Measurements from ENCODE around the gene SNRNP70. TPM values are rescaled to one million over a fixed set of nuclear protein-coding genes. Genes with fewer than 3 reads are reported as not detected.

Gene SNRNP70
- polyA plus RNA-seq, 2 donors: 160 to 252 TPM

Other genes starting within 250 kb of the SNRNP70 start
- 1 to 10 TPM; 2.2 to 3.4 TPM for gene HSD17B14, start 249.0 kb upstream of the SNRNP70 start, polyA plus RNA-seq
- gene PLEKHA4, start 216.8 kb upstream of the SNRNP70 start, polyA plus RNA-seq: 1 to 10 TPM; 8.6 to 9.2 TPM
- 100 to 1,000 TPM in 1 of 2 donors, 10 to 100 TPM in 1; 38.0 to 145 TPM for gene PPP1R15A, start 213.0 kb upstream of the SNRNP70 start, polyA plus RNA-seq
- gene TULP2, start 186.7 kb upstream of the SNRNP70 start, polyA plus RNA-seq: under 1 TPM in 1 of 2 donors, not detected in 1; 0.08 TPM
- 100 to 1,000 TPM in 1 of 2 donors, 10 to 100 TPM in 1; 88.2 to 116 TPM for gene NUCB1, start 185.1 kb upstream of the SNRNP70 start, polyA plus RNA-seq
- 1 to 10 TPM in 1 of 2 donors, under 1 TPM in 1; 0.57 to 1.3 TPM for gene DHDH, start 151.8 kb upstream of the SNRNP70 start, polyA plus RNA-seq
- 10 to 100 TPM; 41.7 to 56.9 TPM for gene BAX, start 130.6 kb upstream of the SNRNP70 start, polyA plus RNA-seq
- gene FTL, start 120.1 kb upstream of the SNRNP70 start, polyA plus RNA-seq: 100 to 1,000 TPM; 645 to 931 TPM
- 10 to 100 TPM; 27.0 to 30.9 TPM for gene GYS1, start 92.1 kb upstream of the SNRNP70 start, polyA plus RNA-seq
- gene RUVBL2, start 91.6 kb upstream of the SNRNP70 start, polyA plus RNA-seq: 10 to 100 TPM; 56.1 to 87.4 TPM
- gene LHB, start 68.4 kb upstream of the SNRNP70 start, polyA plus RNA-seq: under 1 TPM; 0.29 to 0.45 TPM
- gene CGB3, start 61.1 kb upstream of the SNRNP70 start, polyA plus RNA-seq: not detected
- not detected for gene CGB2, start 53.6 kb upstream of the SNRNP70 start, polyA plus RNA-seq
- gene CGB1, start 48.6 kb upstream of the SNRNP70 start, polyA plus RNA-seq: not detected
- gene CGB5, start 41.6 kb upstream of the SNRNP70 start, polyA plus RNA-seq: under 1 TPM in 1 of 2 donors, not detected in 1; 0.39 TPM
- gene CGB8, start 36.3 kb upstream of the SNRNP70 start, polyA plus RNA-seq: not detected
- 1 to 10 TPM; 1.4 to 3.5 TPM for gene CGB7, start 27.7 kb upstream of the SNRNP70 start, polyA plus RNA-seq
- 10 to 100 TPM in 1 of 2 donors, 1 to 10 TPM in 1; 7.7 to 20.0 TPM for gene NTF4, start 20.6 kb upstream of the SNRNP70 start, polyA plus RNA-seq
- gene KCNA7, start 12.8 kb upstream of the SNRNP70 start, polyA plus RNA-seq: under 1 TPM; 0.01 to 0.02 TPM
- gene LIN7B, start 28.9 kb downstream of the SNRNP70 start, polyA plus RNA-seq: 10 to 100 TPM; 13.7 to 18.5 TPM
- gene C19orf73, start 33.7 kb downstream of the SNRNP70 start, polyA plus RNA-seq: 1 to 10 TPM; 2.3 to 5.4 TPM
- 10 to 100 TPM; 15.2 to 28.6 TPM for gene PPFIA3, start 34.1 kb downstream of the SNRNP70 start, polyA plus RNA-seq
- under 1 TPM; 0.39 to 0.65 TPM for gene HRC, start 69.9 kb downstream of the SNRNP70 start, polyA plus RNA-seq
- gene TRPM4, start 72.3 kb downstream of the SNRNP70 start, polyA plus RNA-seq: 10 to 100 TPM; 11.4 to 43.7 TPM
- gene SLC6A16, start 239.7 kb downstream of the SNRNP70 start, polyA plus RNA-seq: 1 to 10 TPM in 1 of 2 donors, under 1 TPM in 1; 0.79 to 1.2 TPM
- 1 to 10 TPM; 2.5 to 3.1 TPM for gene CD37, start 250.0 kb downstream of the SNRNP70 start, polyA plus RNA-seq